Measurements from ENCODE around the gene WSCD2.

Gene WSCD2

GRCh38 chr12:108297895-108298760, 169.0 kb downstream of the WSCD2 start:
- H3K4me3 ChIP-seq (ENCODE audit: low read depth, low read length), result no peak overlapping the region
- TF ChIP-seq CTCF (conservative IDR thresholded peaks at IDR 0.05; ENCODE audit: low read depth, low read length), result no peak
- DNase-seq (ENCODE audit: low read depth), result no peak

DNA sequence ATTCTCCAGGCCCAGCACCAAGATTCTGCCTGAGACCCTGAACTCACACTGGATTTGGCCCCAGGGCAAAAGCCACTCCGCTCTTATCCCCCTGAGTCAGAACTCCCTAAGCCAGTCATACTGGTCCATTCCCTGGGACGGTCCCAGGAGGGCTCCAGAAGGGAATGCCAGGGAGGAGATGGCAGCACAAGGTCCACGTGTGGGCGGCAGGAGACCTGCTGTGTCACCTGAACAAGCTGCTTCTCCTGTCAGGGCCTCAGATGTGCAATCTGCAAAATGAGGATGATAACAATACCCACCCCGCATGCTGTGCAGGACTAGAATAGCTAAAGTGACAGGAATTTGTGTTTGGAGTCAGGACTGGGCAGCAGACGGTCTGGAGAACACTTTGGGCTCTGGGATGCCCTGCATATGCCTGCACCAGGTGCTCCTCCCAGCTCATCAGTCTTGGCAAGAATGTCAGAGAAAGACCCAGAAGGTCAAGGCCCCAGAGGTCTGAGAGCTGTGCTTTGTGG, 169.7 kb downstream of the WSCD2 start:
- no peak for DNase-seq (ENCODE audit: low read depth)
- H3K4me3 ChIP-seq (ENCODE audit: low read depth, low read length), result no peak overlapping the region
- TF ChIP-seq CTCF (conservative IDR thresholded peaks at IDR 0.05; ENCODE audit: low read depth, low read length), result no peak

DNA sequence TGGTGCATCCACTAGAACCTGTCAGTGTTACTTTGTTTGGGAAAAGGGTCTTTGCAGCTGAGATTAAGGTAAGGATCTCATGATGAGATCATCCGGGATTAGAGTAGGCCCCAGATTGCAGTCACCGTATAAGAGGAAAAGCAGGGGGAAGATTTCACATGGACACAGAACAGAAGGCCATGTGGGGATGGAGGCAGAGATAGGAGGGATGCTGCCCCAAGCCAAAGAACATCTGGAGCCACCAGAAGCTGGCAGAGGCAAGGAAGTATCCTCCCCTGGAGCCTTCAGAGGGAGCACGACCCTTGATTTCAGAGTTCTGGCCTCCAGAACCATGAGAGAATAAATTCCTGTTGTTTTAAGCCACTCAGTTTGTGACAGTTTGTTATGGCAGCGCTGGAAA, 170.4 kb downstream of the WSCD2 start:
- DNase-seq (ENCODE audit: low read depth), result no peak
- H3K4me3 ChIP-seq (ENCODE audit: low read depth, low read length), result no peak overlapping the region
- no peak for TF ChIP-seq CTCF (conservative IDR thresholded peaks at IDR 0.05; ENCODE audit: low read depth, low read length)

All from choroid plexus epithelial cell (primary cell).